HepG2 (cell line): ENCODE results near the gene PPP1R9A. TPM values are rescaled to one million over a fixed set of nuclear protein-coding genes. Genes with fewer than 3 reads are reported as not detected.

ENCODE experiments used
- ARID2 ChIP-seq: sonication (generic); formaldehyde crosslinking; IDR thresholded peaks from 2 replicates; pipeline ENCODE4 v1.8.1; 2022; ENCODE audit warnings: mild to moderate bottlenecking, missing genetic modification reagents, borderline replicate concordance
- DR1 ChIP-seq: sonication (generic); formaldehyde crosslinking; IDR thresholded peaks from 2 replicates; pipeline ENCODE4 v1.8.0; 2021; ENCODE audit warnings: mild to moderate bottlenecking, missing genetic modification reagents, inconsistent platforms
- FOSL2 ChIP-seq: sonication (generic); formaldehyde crosslinking; IDR thresholded peaks from 2 replicates; pipeline ENCODE4 v1.4.0; 2020; ENCODE audit warnings: missing genetic modification reagents
- GATA4 ChIP-seq: sonication (generic); IDR thresholded peaks from 2 replicates; pipeline ENCODE4 v1.6.1; 2016; ENCODE audit warnings: antibody characterized with exemption, low read depth, borderline replicate concordance
- GFI1 ChIP-seq: sonication (generic); formaldehyde crosslinking; IDR thresholded peaks from 2 replicates; pipeline ENCODE4 v1.5.0; 2020; ENCODE audit warnings: missing genetic modification reagents, mild to moderate bottlenecking, borderline replicate concordance
- IRX3 ChIP-seq: sonication (generic); formaldehyde crosslinking; IDR thresholded peaks from 2 replicates; pipeline ENCODE4 v1.8.1; 2023; ENCODE audit warnings: mild to moderate bottlenecking, low read depth, missing genetic modification reagents, borderline replicate concordance
- KLF13 ChIP-seq: sonication (generic); formaldehyde crosslinking; IDR thresholded peaks from 2 replicates; pipeline ENCODE4 v1.4.0; 2020; ENCODE audit warnings: mild to moderate bottlenecking, missing genetic modification reagents
- MAX ChIP-seq: IDR thresholded peaks from 2 replicates; pipeline ENCODE4 v1.6.1; 2012; ENCODE audit warnings: inconsistent platforms
- MED1 ChIP-seq: sonication (generic); formaldehyde crosslinking; IDR thresholded peaks from 2 replicates; pipeline ENCODE4 v1.4.0; 2020; ENCODE audit warnings: missing genetic modification reagents
- MEF2D ChIP-seq: sonication (generic); formaldehyde crosslinking; IDR thresholded peaks from 2 replicates; pipeline ENCODE4 v1.5.1; 2020; ENCODE audit warnings: mild to moderate bottlenecking, missing genetic modification reagents
- NCOA5 ChIP-seq: sonication (generic); formaldehyde crosslinking; IDR thresholded peaks from 2 replicates; pipeline ENCODE4 v1.4.0; 2020; ENCODE audit warnings: missing genetic modification reagents
- NFIB ChIP-seq: sonication (generic); formaldehyde crosslinking; IDR thresholded peaks from 2 replicates; pipeline ENCODE4 v1.9.0; 2021; ENCODE audit warnings: missing genetic modification reagents, mild to moderate bottlenecking, borderline replicate concordance
- NR2F1 ChIP-seq, 2 experiments: fragments of 450-650 bp in 1 of 2; formaldehyde crosslinking in 1 of 2; IDR thresholded peaks; 2 replicates each; pipeline versions ENCODE4 v1.5.0 to v1.6.1; 2016 to 2020; ENCODE audit warnings: mild to moderate bottlenecking in 1 of 2, missing compliant biosample characterization in 1 of 2, missing genetic modification reagents in 1 of 2, moderate library complexity in 1 of 2
- TBX2 ChIP-seq: sonication (generic); formaldehyde crosslinking; IDR thresholded peaks from 2 replicates; pipeline ENCODE4 v1.5.0; 2020; ENCODE audit warnings: missing genetic modification reagents, mild to moderate bottlenecking, borderline replicate concordance
- TEAD3 ChIP-seq: optimal IDR thresholded peaks from 2 replicates; pipeline ENCODE3; 2016; ENCODE audit warnings: borderline replicate concordance
- ZBTB44 ChIP-seq: sonication (generic); formaldehyde crosslinking; IDR thresholded peaks from 2 replicates; pipeline ENCODE4 v1.4.0; 2020; ENCODE audit warnings: missing genetic modification reagents
- ZC3H13 ChIP-seq: sonication (generic); formaldehyde crosslinking; IDR thresholded peaks from 2 replicates; pipeline ENCODE4 v1.8.1; 2023; ENCODE audit warnings: mild to moderate bottlenecking, missing genetic modification reagents, moderate library complexity
- ZNF205 ChIP-seq: IDR thresholded peaks from 2 replicates; pipeline ENCODE4 v1.6.1; 2018; ENCODE audit warnings: missing biosample characterization, missing genetic modification reagents
- ZNF343 ChIP-seq: sonication (generic); formaldehyde crosslinking; IDR thresholded peaks from 2 replicates; pipeline ENCODE4 v1.4.0; 2020; ENCODE audit warnings: mild to moderate bottlenecking, missing genetic modification reagents
- ZNF362 ChIP-seq: sonication (generic); formaldehyde crosslinking; IDR thresholded peaks from 2 replicates; pipeline ENCODE4 v1.4.0; 2020; ENCODE audit warnings: missing genetic modification reagents, mild to moderate bottlenecking, borderline replicate concordance
- ZNF577 ChIP-seq: sonication (generic); formaldehyde crosslinking; IDR thresholded peaks from 2 replicates; pipeline ENCODE4 v1.4.0; 2020; ENCODE audit warnings: mild to moderate bottlenecking, low read depth, missing genetic modification reagents, borderline replicate concordance
- ZNF614 ChIP-seq: IDR thresholded peaks from 2 replicates; pipeline ENCODE4 v1.6.1; 2018; ENCODE audit warnings: missing biosample characterization, missing genetic modification reagents, inconsistent platforms, borderline replicate concordance
- polyA plus RNA-seq, 8 experiments: library from polyadenylated mRNA; depleted of rRNA in 3 of 8; stranded (reverse) in 7 of 8; unstranded in 1 of 8; fragments of >200 nt; fragmentation: Illumina TruSeq in 4 of 8; extraction: Trizol in 4 of 8; gene quantifications; 2 replicates each; pipeline versions ENCODE4 v1.2.1 to v1.2.3, GENCODE V29; 2011 to 2016; ENCODE audit warnings: low read depth in 4 of 8, missing spikeins in 1 of 8, mixed read lengths in 1 of 8; ENCODE audit not compliant: insufficient read depth in 1 of 8
- total RNA-seq, 5 experiments: library from RNA; depleted of rRNA; stranded (reverse); fragments of >200 nt; fragmentation: Illumina TruSeq; extraction: Trizol; gene quantifications; 2 replicates each; pipeline ENCODE4 v1.2.3, GENCODE V29; 2016; ENCODE audit warnings: low read depth in 1 of 5

The PPP1R9A gene
- total and polyA plus RNA-seq, 2 of the 13 experiments (the other 11 are each of a cell fraction or from before 2014, with no cell fraction given): 11.4 to 31.9 TPM

GRCh38 chr7:95028683-95029082 lies 121.3 kb downstream of the PPP1R9A start (continued):
- no peak for TF ChIP-seq ZC3H13 (CRISPR knock-in tag)
- peak; percentile 92 for TF ChIP-seq TBX2
- TF ChIP-seq ZNF577 (CRISPR knock-in tag): no peak
- no peak for TF ChIP-seq MEF2D (CRISPR knock-in tag)
- TF ChIP-seq ZNF362 (CRISPR knock-in tag): peak; percentile 92; the same call in 1 of the 2 replicates
- no peak for TF ChIP-seq NFIB (CRISPR knock-in tag)
- no peak for TF ChIP-seq ARID2
- TF ChIP-seq ZNF205: no peak
- no peak for TF ChIP-seq NCOA5 (CRISPR knock-in tag)
- peak; percentile 52 for TF ChIP-seq TEAD3 (CRISPR knock-in tag)
- TF ChIP-seq DR1 (CRISPR knock-in tag): no peak
- no peak for TF ChIP-seq IRX3 (CRISPR knock-in tag)
- TF ChIP-seq ZNF614: peak; percentile 59; the same call in 1 of the 2 replicates
- TF ChIP-seq KLF13 (CRISPR knock-in tag): no peak
- peak; percentile 94 for TF ChIP-seq GFI1 (CRISPR knock-in tag)
- 0 out of 2 replicates have a peak, but pooled peaks have one; percentile 22 for TF ChIP-seq FOSL2 (CRISPR knock-in tag)
- TF ChIP-seq MAX: 0 out of 2 replicates have a peak, but pooled peaks have one; percentile 23
- TF ChIP-seq ZNF343 (CRISPR knock-in tag): no peak
- TF ChIP-seq GATA4: peak; percentile 92
- peak; percentile 65; the same call in 1 of the 2 replicates for TF ChIP-seq MED1 (CRISPR knock-in tag)
- peak in 1 of 2 experiments; percentile 46; a peak in 1 of 4 replicates for TF ChIP-seq NR2F1 (CRISPR knock-in tag; IDR thresholded peaks at IDR 0.05)
- TF ChIP-seq ZBTB44: 0 out of 2 replicates have a peak, but pooled peaks have one; percentile 12
